CD14-positive monocyte (primary cell): Measurements from ENCODE around the gene MCC. TPM values are rescaled to one million over a fixed set of nuclear protein-coding genes. Genes with fewer than 3 reads are reported as not detected.

Source experiments
- DNase-seq, 3 donors: peaks; one replicate each; pipeline ENCODE4 v3.0.0-alpha.2; 2011 to 2022
- H2AFZ ChIP-seq: 2 replicates; pipeline ENCODE4 v1.6.0; 2012; ENCODE audit warnings: mild to moderate bottlenecking, low read depth, low read length, inconsistent platforms; ENCODE audit not compliant: insufficient read depth, poor library complexity, severe bottlenecking
- H3K27ac ChIP-seq, 2 donors: 1 replicate in 1 of 2; 2 replicates in 1 of 2; pipeline ENCODE4 v1.5.1; 2012 to 2013; ENCODE audit warnings: low read length in 2 of 2, control low read depth in 1 of 2, inconsistent platforms in 1 of 2, low read depth in 1 of 2, mild to moderate bottlenecking in 1 of 2
- H3K27me3 ChIP-seq, 2 donors: one replicate each; pipeline versions ENCODE4 v1.6.0 to v1.6.1; 2011 to 2013; ENCODE audit warnings: low read length in 2 of 2; ENCODE audit not compliant: control insufficient read depth in 2 of 2, insufficient read depth in 2 of 2
- H3K36me3 ChIP-seq, 2 donors: replicated peaks in 1 of 2; 1 replicate in 1 of 2; 2 replicates in 1 of 2; pipeline versions ENCODE4 v1.5.1 to v1.6.1; 2012 to 2013; ENCODE audit warnings: low read length in 2 of 2, control low read depth in 1 of 2, inconsistent platforms in 1 of 2, mild to moderate bottlenecking in 1 of 2; ENCODE audit not compliant: insufficient read depth in 2 of 2, control insufficient read depth in 1 of 2
- H3K4me1 ChIP-seq, 2 donors: 1 replicate in 1 of 2; 2 replicates in 1 of 2; pipeline versions ENCODE4 v1.5.1 to v1.6.1; 2012 to 2013; ENCODE audit warnings: low read length in 2 of 2, control low read depth in 1 of 2, inconsistent platforms in 1 of 2, mild to moderate bottlenecking in 1 of 2, moderate library complexity in 1 of 2; ENCODE audit not compliant: insufficient read depth in 2 of 2, control insufficient read depth in 1 of 2
- H3K4me2 ChIP-seq: replicated peaks from 2 replicates; pipeline ENCODE3; 2012; ENCODE audit warnings: low read length, moderate library complexity, mild to moderate bottlenecking; ENCODE audit not compliant: poor library complexity, severe bottlenecking; ENCODE audit errors: extremely low read depth
- H3K4me3 ChIP-seq, 3 experiments: fragments of 200-600 bp in 1 of 3; sonication (generic) in 1 of 3; replicated peaks in 1 of 3; 1 replicate in 2 of 3; 2 replicates in 1 of 3; pipeline ENCODE4 v1.5.1; 2011 to 2013; ENCODE audit warnings: low read length in 3 of 3, mild to moderate bottlenecking in 3 of 3, control low read depth in 2 of 3, low read depth in 2 of 3, inconsistent platforms in 1 of 3, moderate library complexity in 1 of 3
- H3K79me2 ChIP-seq: 2 replicates; pipeline ENCODE4 v1.6.0; 2012; ENCODE audit warnings: mild to moderate bottlenecking, control low read depth, inconsistent platforms, low read length, moderate library complexity; ENCODE audit not compliant: insufficient read depth
- H3K9ac ChIP-seq: 2 replicates; pipeline ENCODE4 v1.6.0; 2017; ENCODE audit warnings: low read length, mild to moderate bottlenecking; ENCODE audit not compliant: insufficient read depth, poor library complexity, severe bottlenecking
- H3K9me3 ChIP-seq, 2 donors: replicated peaks in 1 of 2; 1 replicate in 1 of 2; 2 replicates in 1 of 2; pipeline versions ENCODE4 v1.5.1 to v1.6.1; 2012 to 2013; ENCODE audit warnings: low read length in 2 of 2, control low read depth in 1 of 2; ENCODE audit not compliant: control insufficient read depth in 1 of 2, insufficient read depth in 1 of 2
- H4K20me1 ChIP-seq: 2 replicates; pipeline ENCODE4 v1.6.0; 2012; ENCODE audit warnings: mild to moderate bottlenecking, low read length, control low read depth, moderate library complexity; ENCODE audit not compliant: insufficient read depth
- H3K27ac Mint-ChIP-seq, 7 donors: one replicate each; pipeline ENCODE4 v1.8.0; 2020; ENCODE audit warnings: mild to moderate bottlenecking in 7 of 7, mixed read lengths in 7 of 7, moderate library complexity in 6 of 7, inconsistent platforms in 2 of 7
- H3K27me3 Mint-ChIP-seq, 3 donors: one replicate each; pipeline ENCODE4 v1.8.0; 2021 to 2022; ENCODE audit warnings: low read depth in 3 of 3, mild to moderate bottlenecking in 3 of 3, mixed read lengths in 3 of 3, moderate library complexity in 3 of 3, inconsistent platforms in 1 of 3
- H3K36me3 Mint-ChIP-seq, 2 donors: one replicate each; pipeline ENCODE4 v1.8.0; 2020; ENCODE audit warnings: mixed read lengths in 2 of 2, inconsistent platforms in 1 of 2, mild to moderate bottlenecking in 1 of 2
- H3K4me1 Mint-ChIP-seq: one replicate; pipeline ENCODE4 v1.8.0; 2020; ENCODE audit warnings: mild to moderate bottlenecking, mixed read lengths
- H3K4me3 Mint-ChIP-seq, 2 donors: one replicate each; pipeline ENCODE4 v1.8.0; 2020; ENCODE audit warnings: mild to moderate bottlenecking in 2 of 2, mixed read lengths in 2 of 2, moderate library complexity in 1 of 2
- H3K9me3 Mint-ChIP-seq, 7 donors: one replicate each; pipeline ENCODE4 v1.8.0; 2020 to 2022; ENCODE audit warnings: mixed read lengths in 7 of 7, mild to moderate bottlenecking in 6 of 7, moderate library complexity in 6 of 7, inconsistent platforms in 2 of 7
- CTCF ChIP-seq: fragments of 200-600 bp; IDR thresholded peaks from one replicate; pipeline ENCODE4 v1.8.0; 2022; ENCODE audit warnings: antibody characterized with exemption, mild to moderate bottlenecking
- WGBS: methylation state at CpG from one replicate; pipeline ENCODE4 v1.1.5; 2013; ENCODE audit warnings: missing lambda C conversion rate; ENCODE audit not compliant: insufficient coverage; 5-methylcytosine and 5-hydroxymethylcytosine counted together
- intact Hi-C, 2 donors: fragments of 100-400 bp; cut with micrococcal nuclease; formaldehyde crosslinking; loops; one replicate each; pipeline versions ENCODE4 v1.15.0 to v1.15.1; 2023
- polyA plus RNA-seq, 3 donors: library from polyadenylated mRNA; depleted of rRNA in 1 of 3; unstranded in 2 of 3; stranded (reverse) in 1 of 3; fragments of 300-500 nt in 2 of 3; fragments of >200 nt in 1 of 3; fragmentation: Illumina TruSeq in 2 of 3; gene quantifications; 1 replicate in 2 of 3; 2 replicates in 1 of 3; pipeline ENCODE4 v1.2.3, GENCODE V29; 2012 to 2021

Gene MCC
- polyA plus RNA-seq, 3 donors: 0.09 TPM; not detected in 2

DNA sequence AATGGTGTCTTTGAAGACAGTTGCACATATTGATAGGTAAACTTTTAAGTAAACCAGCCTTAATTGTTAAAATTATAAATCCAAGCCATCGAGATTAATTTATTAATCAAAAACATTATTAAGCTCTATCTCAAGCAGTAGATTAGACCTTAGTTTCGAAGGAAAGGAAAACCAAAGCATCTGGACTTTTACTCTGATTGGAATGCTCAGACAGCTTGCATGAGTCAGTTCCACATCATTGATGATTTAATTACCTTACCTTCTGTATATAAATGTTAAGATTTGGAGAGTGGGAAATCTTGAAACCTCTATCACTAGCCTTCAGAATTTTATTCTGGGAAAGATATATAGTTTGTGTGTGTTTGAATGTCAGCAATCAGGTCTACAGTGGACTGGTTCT, 487.8 kb downstream of the MCC start:
- Histone ChIP-seq H3K4me1 (no peaks in the 10 kb centered on the region), H3K27ac (no peak overlapping the region), H2AFZ (no peak overlapping the region), H3K36me3 (peaks cover 68 to 98% of the 10 kb centered on the region in 2 donors), H3K27me3 (no peaks in the 10 kb centered on the region), H4K20me1 (peaks cover 100% of the 10 kb centered on the region), H3K79me2 (peaks cover 85% of the 10 kb centered on the region), H3K9ac (no peak overlapping the region), H3K4me2 (no peak overlapping the region), H3K4me3 (no peak overlapping the region), H3K9me3 (no peaks in the 10 kb centered on the region)
- H3K27me3 Mint-ChIP-seq: no peaks in the 10 kb centered on the region
- peaks cover 4% of the 10 kb centered on the region for H3K4me1 Mint-ChIP-seq
- no peaks in the 10 kb centered on the region for H3K9me3 Mint-ChIP-seq
- DNase-seq: no peak
- no peak overlapping the region for H3K27ac Mint-ChIP-seq
- H3K4me3 Mint-ChIP-seq: no peak overlapping the region
- no peak for TF ChIP-seq CTCF
- WGBS: 90% methylated on average over 2 of the region's 2 CpGs
- intact Hi-C loops: no loop called here
- H3K36me3 Mint-ChIP-seq: peaks cover 62 to 84% of the 10 kb centered on the region in 2 donors

GRCh38 chr5:112998296-112998695, 490.0 kb downstream of the MCC start:
- H3K36me3 Mint-ChIP-seq: peaks cover 52 to 80% of the 10 kb centered on the region in 2 donors
- Histone ChIP-seq H3K36me3 (peaks cover 64 to 98% of the 10 kb centered on the region in 2 donors), H3K27me3 (no peaks in the 10 kb centered on the region), H3K4me1 (no peaks in the 10 kb centered on the region), H3K27ac (no peak overlapping the region), H3K9ac (no peak overlapping the region), H3K4me2 (no peak overlapping the region), H2AFZ (no peak overlapping the region), H4K20me1 (peaks cover 100% of the 10 kb centered on the region), H3K4me3 (no peak overlapping the region), H3K9me3 (no peaks in the 10 kb centered on the region), H3K79me2 (peaks cover 96% of the 10 kb centered on the region)
- no peak for TF ChIP-seq CTCF
- no peak for DNase-seq
- peaks cover 4% of the 10 kb centered on the region for H3K4me1 Mint-ChIP-seq
- 83% methylated on average over 1 of the region's 4 CpGs for WGBS
- H3K4me3 Mint-ChIP-seq: no peak overlapping the region
- H3K9me3 Mint-ChIP-seq: no peaks in the 10 kb centered on the region
- no peaks in the 10 kb centered on the region for H3K27me3 Mint-ChIP-seq
- intact Hi-C loops: loop anchor here in 1 of 2 donors (5.0 kb wide), 1 partner anchor 609 kb away; no protein-coding TSS in a partner anchor
- H3K27ac Mint-ChIP-seq: peak overlapping the region in 2 of 7 donors; percentile 4 to 63
